ENCODE data around the gene STYXL2. TPM values are rescaled to one million over a fixed set of nuclear protein-coding genes. Genes with fewer than 3 reads are reported as not detected.
A peak's percentile ranks its signal among the peaks of the same experiment; 100 is the strongest.

The STYXL2 gene
- total RNA-seq, 1 donor from 2014 or later, result 0.07 TPM

GRCh38 chr1:167092653-167093052 lies 1.2 kb upstream of the STYXL2 start:
- H3K36me3 Mint-ChIP-seq (ENCODE audit: low read depth), result peaks cover 2% of the 10 kb centered on the region
- H3K27me3 Mint-ChIP-seq (ENCODE audit: low read depth), result no peaks in the 10 kb centered on the region
- peak overlapping the region; percentile 40 for H3K27ac Mint-ChIP-seq (ENCODE audit: unreplicated experiment)
- no peak for DNase-seq (ENCODE audit: low read depth, low spot score)
- TF ChIP-seq CTCF (conservative IDR thresholded peaks at IDR 0.05), result no peak
- peaks cover 28% of the 10 kb centered on the region for H3K4me1 Mint-ChIP-seq
- H3K9me3 Mint-ChIP-seq, result peaks cover 5% of the 10 kb centered on the region
- H3K4me3 Mint-ChIP-seq, result peak overlapping the region; percentile 14

- no peaks in the 10 kb centered on the region for H3K27me3 Mint-ChIP-seq (ENCODE audit: low read depth)
- no peak for DNase-seq (ENCODE audit: low read depth, low spot score)
- H3K36me3 Mint-ChIP-seq (ENCODE audit: low read depth), result peaks cover 6% of the 10 kb centered on the region
- peaks cover 5% of the 10 kb centered on the region for H3K9me3 Mint-ChIP-seq
- TF ChIP-seq CTCF (conservative IDR thresholded peaks at IDR 0.05), result no peak
- H3K27ac Mint-ChIP-seq (ENCODE audit: unreplicated experiment), result no peak overlapping the region
- peaks cover 28% of the 10 kb centered on the region for H3K4me1 Mint-ChIP-seq
- H3K4me3 Mint-ChIP-seq, result no peak overlapping the region
Measured at GRCh38 chr1:167094690-167095089, 815 bp downstream of the STYXL2 start.

GRCh38 chr1:167095368-167095767 lies 1.5 kb downstream of the STYXL2 start:
- Mint-ChIP-seq H3K9me3 (peaks cover 5% of the 10 kb centered on the region), H3K36me3 (ENCODE audit: low read depth) (peaks cover 6% of the 10 kb centered on the region), H3K27ac (ENCODE audit: unreplicated experiment) (no peak overlapping the region), H3K4me1 (peaks cover 28% of the 10 kb centered on the region), H3K4me3 (no peak overlapping the region), H3K27me3 (ENCODE audit: low read depth) (no peaks in the 10 kb centered on the region)
- DNase-seq (ENCODE audit: low read depth, low spot score), result no peak
- no peak for TF ChIP-seq CTCF (conservative IDR thresholded peaks at IDR 0.05)

- TF ChIP-seq CTCF (conservative IDR thresholded peaks at IDR 0.05), result no peak
- no peaks in the 10 kb centered on the region for H3K27me3 Mint-ChIP-seq (ENCODE audit: low read depth)
- peaks cover 6% of the 10 kb centered on the region for H3K36me3 Mint-ChIP-seq (ENCODE audit: low read depth)
Measured at GRCh38 chr1:167099851-167100250, 6.0 kb downstream of the STYXL2 start.

GRCh38 chr1:167100730-167101129 lies 6.9 kb downstream of the STYXL2 start:
- H3K27me3 Mint-ChIP-seq (ENCODE audit: low read depth), result no peaks in the 10 kb centered on the region
- H3K4me1 Mint-ChIP-seq, result peaks cover 24% of the 10 kb centered on the region
- TF ChIP-seq CTCF (conservative IDR thresholded peaks at IDR 0.05), result no peak
- no peak overlapping the region for H3K4me3 Mint-ChIP-seq
- H3K36me3 Mint-ChIP-seq (ENCODE audit: low read depth), result peaks cover 6% of the 10 kb centered on the region
- DNase-seq (ENCODE audit: low read depth, low spot score), result no peak
- H3K27ac Mint-ChIP-seq (ENCODE audit: unreplicated experiment), result no peak overlapping the region
- H3K9me3 Mint-ChIP-seq, result peaks cover 2% of the 10 kb centered on the region

More at GRCh38 chr1:167099851-167100250, 6.0 kb downstream of the STYXL2 start:
- DNase-seq (ENCODE audit: low read depth, low spot score), result no peak
- peaks cover 2% of the 10 kb centered on the region for H3K9me3 Mint-ChIP-seq
- H3K4me3 Mint-ChIP-seq, result no peak overlapping the region
- no peak overlapping the region for H3K27ac Mint-ChIP-seq (ENCODE audit: unreplicated experiment)
- H3K4me1 Mint-ChIP-seq, result peaks cover 15% of the 10 kb centered on the region

GRCh38 chr1:167101754-167102153 lies 7.9 kb downstream of the STYXL2 start:
- DNase-seq (ENCODE audit: low read depth, low spot score), result no peak
- Mint-ChIP-seq H3K36me3 (ENCODE audit: low read depth) (peaks cover 6% of the 10 kb centered on the region), H3K9me3 (peaks cover 2% of the 10 kb centered on the region), H3K27me3 (ENCODE audit: low read depth) (no peaks in the 10 kb centered on the region), H3K4me3 (no peak overlapping the region), H3K4me1 (peaks cover 25% of the 10 kb centered on the region), H3K27ac (ENCODE audit: unreplicated experiment) (no peak overlapping the region)
- TF ChIP-seq CTCF (conservative IDR thresholded peaks at IDR 0.05), result no peak
